ENCODE measurements around the gene TTLL11.
"Not testable (repeated sequence)": the region's sequence is repeated elsewhere in the genome, so short reads cannot be mapped to it uniquely, and the experiment has no call there.

Gene TTLL11

DNA sequence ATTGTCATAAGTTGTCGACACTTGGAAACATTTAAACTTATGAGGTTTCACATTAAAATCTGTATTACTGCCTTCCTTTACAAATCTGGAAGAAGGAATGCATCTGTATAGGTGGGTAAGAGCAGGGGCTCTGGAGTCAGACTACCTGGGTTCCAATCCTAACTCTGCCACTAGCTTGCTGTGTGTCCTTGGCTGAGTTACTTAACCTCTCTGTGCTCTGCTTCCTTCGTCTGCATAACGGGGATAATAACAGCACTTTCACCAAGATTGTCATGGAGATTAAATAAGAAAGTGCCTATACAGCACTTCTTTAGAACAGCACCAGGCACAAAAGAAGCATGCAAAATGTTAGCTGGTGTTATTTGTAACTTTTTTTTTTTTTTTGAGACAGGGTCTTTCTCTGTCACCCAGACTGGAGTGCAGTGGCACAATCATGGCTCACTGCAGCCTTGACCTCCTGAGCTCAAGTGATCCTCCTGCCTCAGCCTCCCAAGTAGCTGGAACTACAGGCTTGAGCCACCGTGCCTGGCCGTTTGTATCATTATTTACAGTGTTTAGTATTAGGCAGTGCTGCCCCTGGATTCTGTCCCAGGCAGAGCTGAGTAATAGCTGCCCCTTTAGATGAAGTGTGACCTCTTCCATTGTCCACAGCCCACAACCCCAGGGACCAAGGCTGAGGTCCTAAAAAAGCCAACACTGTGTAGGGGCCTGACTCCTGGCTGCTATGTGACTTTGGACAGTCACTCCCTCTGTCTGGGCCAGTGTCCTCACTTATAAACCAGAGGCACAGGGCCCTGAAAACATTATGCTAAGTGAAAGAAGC, 25.4 kb upstream of the TTLL11 start:
- H3K79me2 ChIP-seq (ENCODE audit: control insufficient read depth, low read length) = no peaks in the 10 kb centered on the region
- peaks cover 4% of the 10 kb centered on the region; the same call in 1 of the 2 replicates for H3K27me3 ChIP-seq (ENCODE audit: control insufficient read depth, low read length)
- no peaks in the 10 kb centered on the region for H4K20me1 ChIP-seq (ENCODE audit: control insufficient read depth, insufficient read depth, low read depth, low read length)
- no peaks in the 10 kb centered on the region for H3K36me3 ChIP-seq (ENCODE audit: control insufficient read depth, low read length)
- H3F3A ChIP-seq (ENCODE audit: control insufficient read depth, insufficient read depth) = no peaks in the 10 kb centered on the region
- no peak overlapping the region for H3K4me3 ChIP-seq (ENCODE audit: low read length)
- H3K9me2 ChIP-seq (replicated peaks; ENCODE audit: control insufficient read depth, low read length) = no peaks in the 10 kb centered on the region
- no peak for TF ChIP-seq CTCF (IDR thresholded peaks at IDR 0.05; ENCODE audit: low read depth, low read length, poor library complexity, severe bottlenecking)
- H3K9me3 ChIP-seq (ENCODE audit: control insufficient read depth, insufficient read depth, low read length) = peaks cover 3% of the 10 kb centered on the region; the same call in 1 of the 2 replicates
- H3K4me1 ChIP-seq (ENCODE audit: control insufficient read depth, low read length) = peaks cover 4% of the 10 kb centered on the region
- no peak overlapping the region for H3K4me2 ChIP-seq (ENCODE audit: low read length)
- H3K27ac ChIP-seq (ENCODE audit: low read depth, low read length) = no peak overlapping the region

- H3K9me2 ChIP-seq (replicated peaks; ENCODE audit: control insufficient read depth, low read length); H3K27ac ChIP-seq (ENCODE audit: low read depth, low read length); H3F3A ChIP-seq (ENCODE audit: control insufficient read depth, insufficient read depth); H3K4me1 ChIP-seq (ENCODE audit: control insufficient read depth, low read length); H4K20me1 ChIP-seq (ENCODE audit: control insufficient read depth, insufficient read depth, low read depth, low read length); H3K4me2 ChIP-seq (ENCODE audit: low read length); H3K36me3 ChIP-seq (ENCODE audit: control insufficient read depth, low read length); H3K79me2 ChIP-seq (ENCODE audit: control insufficient read depth, low read length); H3K4me3 ChIP-seq (ENCODE audit: low read length); H3K27me3 ChIP-seq (ENCODE audit: control insufficient read depth, low read length); H3K9me3 ChIP-seq (ENCODE audit: control insufficient read depth, insufficient read depth, low read length): not testable (repeated sequence)
Measured at GRCh38 chr9:122117241-122117640, 24.1 kb upstream of the TTLL11 start.

GRCh38 chr9:122116448-122117173, 23.5 kb upstream of the TTLL11 start:
- no peaks in the 10 kb centered on the region for H4K20me1 ChIP-seq (ENCODE audit: control insufficient read depth, insufficient read depth, low read depth, low read length)
- H3K9me3 ChIP-seq (ENCODE audit: control insufficient read depth, insufficient read depth, low read length) = peaks cover 3% of the 10 kb centered on the region; the same call in 1 of the 2 replicates
- H3K9me2 ChIP-seq (replicated peaks; ENCODE audit: control insufficient read depth, low read length) = no peaks in the 10 kb centered on the region
- TF ChIP-seq EZH2phosphoT487 (IDR thresholded peaks at IDR 0.05; ENCODE audit: borderline replicate concordance, low read length) (no peak), CTCF (IDR thresholded peaks at IDR 0.05; ENCODE audit: low read depth, low read length, poor library complexity, severe bottlenecking) (no peak)
- no peaks in the 10 kb centered on the region for H3K27me3 ChIP-seq (ENCODE audit: control insufficient read depth, low read length)
- no peaks in the 10 kb centered on the region for H3K79me2 ChIP-seq (ENCODE audit: control insufficient read depth, low read length)
- no peaks in the 10 kb centered on the region for H3K4me1 ChIP-seq (ENCODE audit: control insufficient read depth, low read length)
- H3K27ac ChIP-seq (ENCODE audit: low read depth, low read length) = no peak overlapping the region
- no peak overlapping the region for H3K4me2 ChIP-seq (ENCODE audit: low read length)
- no peak overlapping the region for H3K4me3 ChIP-seq (ENCODE audit: low read length)
- no peaks in the 10 kb centered on the region for H3F3A ChIP-seq (ENCODE audit: control insufficient read depth, insufficient read depth)
- no peaks in the 10 kb centered on the region for H3K36me3 ChIP-seq (ENCODE audit: control insufficient read depth, low read length)

- H3K27ac ChIP-seq (ENCODE audit: low read depth, low read length) = no peak overlapping the region
- peaks cover 3% of the 10 kb centered on the region; the same call in 1 of the 2 replicates for H3K9me3 ChIP-seq (ENCODE audit: control insufficient read depth, insufficient read depth, low read length)
- H3K9me2 ChIP-seq (replicated peaks; ENCODE audit: control insufficient read depth, low read length) = no peaks in the 10 kb centered on the region
- H3K4me3 ChIP-seq (ENCODE audit: low read length) = no peak overlapping the region
- no peaks in the 10 kb centered on the region for H3K4me1 ChIP-seq (ENCODE audit: control insufficient read depth, low read length)
- no peak for TF ChIP-seq CTCF (IDR thresholded peaks at IDR 0.05; ENCODE audit: low read depth, low read length, poor library complexity, severe bottlenecking)
- no peaks in the 10 kb centered on the region for H3K27me3 ChIP-seq (ENCODE audit: control insufficient read depth, low read length)
- H3F3A ChIP-seq (ENCODE audit: control insufficient read depth, insufficient read depth) = no peaks in the 10 kb centered on the region
- no peaks in the 10 kb centered on the region for H3K36me3 ChIP-seq (ENCODE audit: control insufficient read depth, low read length)
- H3K79me2 ChIP-seq (ENCODE audit: control insufficient read depth, low read length) = no peaks in the 10 kb centered on the region
- H4K20me1 ChIP-seq (ENCODE audit: control insufficient read depth, insufficient read depth, low read depth, low read length) = no peaks in the 10 kb centered on the region
- no peak overlapping the region for H3K4me2 ChIP-seq (ENCODE audit: low read length)
Measured at GRCh38 chr9:122116040-122116439, 22.9 kb upstream of the TTLL11 start.

All from DOHH2 (cell line).